Naive thymus-derived CD8-positive, alpha-beta T cell (primary cell): Measurements from ENCODE around the gene GYG2. TPM values are rescaled to one million over a fixed set of nuclear protein-coding genes. Genes with fewer than 3 reads are reported as not detected.
"Not testable (repeated sequence)": the region's sequence is repeated elsewhere in the genome, so short reads cannot be mapped to it uniquely, and the experiment has no call there.

Source experiments
- ATAC-seq, 2 donors: fragments of 150-1000 bp; cut with Tn5 transposase in 1 of 2; sonication (Bioruptor Pico), chemical (Tn5 transposase) in 1 of 2; 1 replicate in 1 of 2; 2 replicates in 1 of 2; pipeline ENCODE4 v1.10.0; 2021; ENCODE audit warnings: mild to moderate bottlenecking in 2 of 2, moderate library complexity in 2 of 2
- POLR2A ChIA-PET: fragments of 350-600 bp; sonication (Branson Sonifier 250); formaldehyde crosslinking; loops from one replicate; lab custom pipeline; 2021; ENCODE audit warnings: antibody characterized with exemption; lab: Charles Lee
- DNase-seq, 10 donors: peaks; one replicate each; pipeline versions ENCODE4 v3.0.0 to v3.0.0-alpha.2; 2020 to 2022
- H3K27ac Mint-ChIP-seq, 10 donors: one replicate each; pipeline ENCODE4 v1.8.0; 2020 to 2022; ENCODE audit warnings: mild to moderate bottlenecking in 10 of 10, mixed read lengths in 10 of 10, moderate library complexity in 4 of 10, inconsistent platforms in 1 of 10
- H3K27me3 Mint-ChIP-seq, 5 donors: one replicate each; pipeline ENCODE4 v1.8.0; 2021 to 2022; ENCODE audit warnings: mixed read lengths in 5 of 5
- H3K36me3 Mint-ChIP-seq, 3 donors: one replicate each; pipeline ENCODE4 v1.8.0; 2020 to 2022; ENCODE audit warnings: mixed read lengths in 3 of 3, mild to moderate bottlenecking in 2 of 3, inconsistent platforms in 1 of 3
- H3K4me1 Mint-ChIP-seq, 4 donors: one replicate each; pipeline ENCODE4 v1.8.0; 2021 to 2022; ENCODE audit warnings: mixed read lengths in 4 of 4
- H3K4me3 Mint-ChIP-seq, 10 donors: one replicate each; pipeline ENCODE4 v1.8.0; 2020 to 2022; ENCODE audit warnings: mild to moderate bottlenecking in 10 of 10, mixed read lengths in 10 of 10, moderate library complexity in 6 of 10, inconsistent platforms in 1 of 10
- H3K9me3 Mint-ChIP-seq, 9 donors: one replicate each; pipeline ENCODE4 v1.8.0; 2020 to 2022; ENCODE audit warnings: mixed read lengths in 9 of 9, mild to moderate bottlenecking in 3 of 9, inconsistent platforms in 1 of 9, moderate library complexity in 1 of 9
- polyA plus RNA-seq, 3 donors: library from polyadenylated mRNA; unstranded; fragments of 300-500 nt; fragmentation: Illumina TruSeq; gene quantifications; one replicate each; pipeline ENCODE4 v1.2.3, GENCODE V29; 2021
- total RNA-seq, 8 experiments: library from RNA in 2 of 8; stranded (reverse) in 2 of 8; gene quantifications; one replicate each; pipeline ENCODE4 v1.2.3 and lab custom pipeline; 2021 to 2026

The GYG2 gene
- total and polyA plus RNA-seq, 5 experiments from 2014 or later: not detected

- Mint-ChIP-seq H3K4me3 (no peak overlapping the region), H3K27me3 (peaks cover 6 to 10% (median 10%) of the 10 kb centered on the region in 5 donors), H3K9me3 (peaks cover 0 to 4% (median 0%) of the 10 kb centered on the region in 9 donors), H3K4me1 (no peaks in the 10 kb centered on the region), H3K36me3 (peaks cover 0 to 4% (median 0%) of the 10 kb centered on the region in 3 donors), H3K27ac (no peak overlapping the region)
- DNase-seq (no peak), ATAC-seq (no peak)
- POLR2A ChIA-PET: no interaction called here
Observed at GRCh38 chrX:2879670-2880069, 50.9 kb downstream of the GYG2 start.

- DNase-seq: no peak
- peaks cover 1 to 5% (median 2%) of the 10 kb centered on the region in 4 donors for H3K4me1 Mint-ChIP-seq
- H3K9me3 Mint-ChIP-seq: no peaks in the 10 kb centered on the region
- H3K27ac Mint-ChIP-seq: peak overlapping the region in 2 of 10 donors; percentile 55 to 57
- H3K4me3 Mint-ChIP-seq: no peak overlapping the region
- H3K27me3 Mint-ChIP-seq: peaks cover 6 to 11% (median 9%) of the 10 kb centered on the region in 5 donors
- H3K36me3 Mint-ChIP-seq: no peaks in the 10 kb centered on the region
- POLR2A ChIA-PET: no interaction called here
- no peak for ATAC-seq
Observed at GRCh38 chrX:2883770-2884169, 55.0 kb downstream of the GYG2 start.

DNA sequence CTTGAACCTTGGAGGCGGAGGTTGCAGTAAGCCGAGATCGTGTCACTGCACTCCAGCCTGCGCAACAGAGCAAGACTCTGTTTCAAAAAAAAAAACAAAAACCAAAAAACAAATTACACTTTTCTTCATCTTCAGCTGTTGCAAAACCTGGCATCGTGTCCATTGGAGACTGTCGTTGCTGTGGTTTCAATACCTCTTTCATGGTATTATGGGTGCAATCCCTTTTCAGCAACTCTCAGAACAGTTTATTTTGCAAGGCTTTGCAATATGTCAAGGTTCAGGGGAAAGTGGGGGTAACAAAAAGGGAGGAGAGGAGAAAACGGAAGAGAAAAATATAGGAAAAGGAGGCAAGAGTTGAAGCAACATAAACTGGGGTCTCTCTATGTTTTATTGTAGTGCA, 59.6 kb downstream of the GYG2 start:
- Mint-ChIP-seq H3K9me3 (no peaks in the 10 kb centered on the region), H3K27ac (peak overlapping the region in 1 of 10 donors; percentile 57), H3K36me3 (no peaks in the 10 kb centered on the region), H3K4me3 (peak overlapping the region in 7 of 10 donors; percentile 40 to 89 (median 79)), H3K4me1 (peaks cover 3 to 11% (median 7%) of the 10 kb centered on the region in 4 donors), H3K27me3 (peaks cover 0 to 5% (median 1%) of the 10 kb centered on the region in 5 donors)
- no peak for DNase-seq
- ATAC-seq: no peak
- POLR2A ChIA-PET: no interaction called here

GRCh38 chrX:2889045-2889605, 60.4 kb downstream of the GYG2 start:
- Mint-ChIP-seq H3K27me3 (peaks cover 0 to 5% (median 1%) of the 10 kb centered on the region in 5 donors), H3K36me3 (no peaks in the 10 kb centered on the region), H3K4me3 (peak overlapping the region; percentile 79 to 89 (median 87)), H3K27ac (peak overlapping the region in 4 of 10 donors; percentile 27 to 88 (median 86)), H3K9me3 (no peaks in the 10 kb centered on the region), H3K4me1 (peaks cover 3 to 11% (median 7%) of the 10 kb centered on the region in 4 donors)
- ATAC-seq (no peak), DNase-seq (no peak)
- POLR2A ChIA-PET: no interaction called here

DNA sequence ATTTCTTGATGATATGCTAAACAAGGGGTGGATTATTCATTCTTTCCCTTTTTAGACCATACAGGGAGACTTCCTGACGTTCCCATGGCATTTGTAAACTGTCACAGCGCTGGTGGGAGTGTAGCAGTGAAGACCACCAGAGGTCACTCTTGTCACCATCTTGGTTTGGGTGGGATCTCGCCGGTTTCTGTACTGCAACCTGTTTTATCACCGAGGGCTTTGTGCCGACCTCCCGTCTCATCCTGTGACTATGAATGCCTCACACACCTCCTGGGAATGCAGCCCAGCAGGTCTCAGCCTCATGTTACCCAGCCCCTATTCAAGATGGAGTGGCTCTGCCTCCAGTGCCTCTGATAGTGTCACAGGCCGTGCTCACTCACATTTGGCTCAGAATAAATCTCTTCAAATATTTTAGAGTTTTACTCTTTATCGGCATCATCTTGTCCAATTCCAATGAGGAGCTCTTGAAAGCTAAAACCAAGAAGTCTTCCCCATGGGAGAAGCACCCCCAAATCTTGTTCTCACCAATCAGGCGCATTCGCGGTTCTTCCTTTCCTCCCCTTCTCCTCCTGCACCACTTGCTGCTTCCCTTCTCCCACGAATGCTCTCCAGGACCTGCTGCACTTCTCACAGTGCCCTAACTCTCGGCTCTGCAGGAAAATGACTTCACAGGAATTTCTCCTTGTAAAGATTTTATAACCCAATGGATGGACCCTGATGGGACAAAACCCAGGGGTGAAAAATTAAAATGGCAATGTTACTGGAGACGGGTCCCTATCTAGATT, 61.2 kb downstream of the GYG2 start:
- peak in 3 of 10 donors; percentile 14 to 19 (median 18) for DNase-seq
- H3K27me3 Mint-ChIP-seq, H3K36me3 Mint-ChIP-seq, ATAC-seq, H3K9me3 Mint-ChIP-seq, POLR2A ChIA-PET: not testable (repeated sequence)
- Mint-ChIP-seq H3K4me3 (peak overlapping the region; percentile 79 to 89 (median 87)), H3K27ac (peak overlapping the region in 5 of 10 donors; percentile 27 to 87 (median 51)), H3K4me1 (peaks cover 3 to 11% (median 7%) of the 10 kb centered on the region in 4 donors)

- H3K27ac Mint-ChIP-seq, POLR2A ChIA-PET, DNase-seq, H3K9me3 Mint-ChIP-seq, H3K36me3 Mint-ChIP-seq, ATAC-seq, H3K27me3 Mint-ChIP-seq: not testable (repeated sequence)
- H3K4me1 Mint-ChIP-seq: peaks cover 3 to 11% (median 7%) of the 10 kb centered on the region in 4 donors
- H3K4me3 Mint-ChIP-seq: peak overlapping the region in 1 of 10 donors; percentile 79
Observed at GRCh38 chrX:2890536-2891460, 62.1 kb downstream of the GYG2 start.

- H3K27me3 Mint-ChIP-seq: peaks cover 0 to 5% (median 1%) of the 10 kb centered on the region in 5 donors
- no peak overlapping the region for H3K27ac Mint-ChIP-seq
- DNase-seq (no peak), ATAC-seq (no peak)
- H3K4me1 Mint-ChIP-seq: peaks cover 3 to 14% (median 9%) of the 10 kb centered on the region in 4 donors
- no peaks in the 10 kb centered on the region for H3K9me3 Mint-ChIP-seq
- peak overlapping the region in 1 of 10 donors; percentile 68 for H3K4me3 Mint-ChIP-seq
- POLR2A ChIA-PET: no interaction called here
- H3K36me3 Mint-ChIP-seq: no peaks in the 10 kb centered on the region
Observed at GRCh38 chrX:2892816-2893215, 64.1 kb downstream of the GYG2 start.

GRCh38 chrX:2894885-2895292, 66.2 kb downstream of the GYG2 start:
- POLR2A ChIA-PET: no interaction called here
- Mint-ChIP-seq H3K4me3 (no peak overlapping the region), H3K9me3 (no peaks in the 10 kb centered on the region), H3K36me3 (no peaks in the 10 kb centered on the region), H3K27me3 (peaks cover 0 to 3% (median 0%) of the 10 kb centered on the region in 5 donors), H3K27ac (no peak overlapping the region), H3K4me1 (peaks cover 0 to 12% (median 5%) of the 10 kb centered on the region in 4 donors)
- DNase-seq: no peak
- no peak for ATAC-seq

DNA sequence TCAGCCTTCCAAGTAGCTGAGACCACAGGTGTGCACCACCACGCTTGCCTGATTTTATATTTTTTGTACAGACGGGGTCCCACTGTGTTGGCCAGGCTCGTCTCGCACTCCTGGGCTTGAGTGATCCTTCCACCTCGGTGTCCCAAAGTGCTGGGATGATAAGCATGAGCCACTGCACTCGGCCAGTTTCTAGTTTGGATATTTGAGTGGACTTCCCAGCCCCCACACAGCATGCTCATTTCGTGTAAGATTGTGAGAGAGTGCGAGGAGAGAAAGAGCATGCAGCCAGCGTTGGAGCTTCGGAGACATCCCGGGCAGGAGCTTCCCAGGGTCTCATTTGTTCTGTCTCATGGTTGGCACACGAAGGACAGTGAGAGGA, 68.6 kb downstream of the GYG2 start:
- POLR2A ChIA-PET: no interaction called here
- no peak for ATAC-seq
- H3K4me3 Mint-ChIP-seq: peak overlapping the region in 1 of 10 donors; percentile 57
- H3K27ac Mint-ChIP-seq: peak overlapping the region in 2 of 10 donors; percentile 50 to 81
- no peak for DNase-seq
- H3K27me3 Mint-ChIP-seq: peaks cover 0 to 3% (median 0%) of the 10 kb centered on the region in 5 donors
- peaks cover 0 to under 1% (median 0%) of the 10 kb centered on the region in 3 donors for H3K36me3 Mint-ChIP-seq
- peaks cover 0 to 10% (median 0%) of the 10 kb centered on the region in 9 donors for H3K9me3 Mint-ChIP-seq
- H3K4me1 Mint-ChIP-seq: peaks cover 0 to 12% (median 5%) of the 10 kb centered on the region in 4 donors

GRCh38 chrX:2897690-2898623, 69.2 kb downstream of the GYG2 start:
- ATAC-seq, H3K36me3 Mint-ChIP-seq, POLR2A ChIA-PET, H3K27me3 Mint-ChIP-seq: not testable (repeated sequence)
- H3K27ac Mint-ChIP-seq: peak overlapping the region in 2 of 10 donors; percentile 29 to 50
- H3K4me3 Mint-ChIP-seq: peak overlapping the region in 4 of 10 donors; percentile 2 to 57 (median 34)
- peaks cover 0 to 17% (median 4%) of the 10 kb centered on the region in 9 donors for H3K9me3 Mint-ChIP-seq
- peak in 2 of 10 donors; percentile 5 to 30 for DNase-seq
- peaks cover 0 to 12% (median 5%) of the 10 kb centered on the region in 4 donors for H3K4me1 Mint-ChIP-seq

DNA sequence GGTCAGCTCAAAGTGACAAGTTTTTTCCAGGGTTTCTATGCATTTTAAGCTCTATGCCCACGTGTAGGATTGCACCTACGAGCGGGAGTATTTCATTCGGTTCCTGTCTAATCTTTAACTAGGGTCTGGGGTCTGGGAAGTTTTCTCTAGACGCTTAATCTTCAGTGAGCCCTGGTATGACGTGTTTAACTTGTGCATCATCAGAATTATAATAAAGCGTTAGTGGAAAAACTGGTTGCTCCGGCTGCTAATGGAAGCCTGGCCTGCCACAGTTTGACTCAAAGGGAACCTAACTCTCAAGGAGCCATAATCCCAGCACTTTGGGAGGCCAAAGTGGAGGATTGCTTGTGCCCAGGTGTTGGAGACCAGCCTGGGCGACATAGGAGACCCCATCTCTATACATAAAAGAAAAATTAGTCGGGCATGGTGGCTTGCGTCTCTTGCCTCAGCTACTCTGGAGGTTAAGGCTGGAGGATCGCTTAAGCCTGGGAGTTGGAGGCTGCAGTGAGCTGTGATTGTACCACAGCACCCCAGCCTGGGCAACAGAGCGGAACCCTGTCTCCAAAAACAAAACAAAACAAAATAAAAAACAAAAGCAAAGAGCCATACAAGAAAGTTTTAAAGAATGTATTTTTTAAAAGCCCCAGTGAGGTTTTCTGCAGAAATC, 70.2 kb downstream of the GYG2 start:
- H3K9me3 Mint-ChIP-seq: peaks cover 0 to 27% (median 10%) of the 10 kb centered on the region in 9 donors
- H3K27me3 Mint-ChIP-seq: peaks cover 0 to 10% (median 0%) of the 10 kb centered on the region in 5 donors
- peak overlapping the region in 2 of 10 donors; percentile 27 to 29 for H3K27ac Mint-ChIP-seq
- ATAC-seq (no peak), DNase-seq (no peak)
- peaks cover 0 to 12% (median 5%) of the 10 kb centered on the region in 4 donors for H3K4me1 Mint-ChIP-seq
- H3K36me3 Mint-ChIP-seq: peaks cover 0 to 11% (median 0%) of the 10 kb centered on the region in 3 donors
- no peak overlapping the region for H3K4me3 Mint-ChIP-seq
- POLR2A ChIA-PET: no interaction called here
